H1 (cell line): Measurements from ENCODE around the gene WDR59. TPM values are rescaled to one million over a fixed set of nuclear protein-coding genes. Genes with fewer than 3 reads are reported as not detected.

ENCODE experiments used
- BCL11A ChIP-seq, 2 experiments: IDR thresholded peaks; one replicate each; pipeline ENCODE4 v1.6.1; 2011; ENCODE audit warnings: low read depth in 2 of 2, low read length in 2 of 2, mild to moderate bottlenecking in 2 of 2
- BRCA1 ChIP-seq: IDR thresholded peaks from 2 replicates; pipeline ENCODE4 v1.6.1; 2012; ENCODE audit warnings: low read depth, low read length, improper control_type of control experiment
- CBX5 ChIP-seq: fragments of 300-800, 300-1000 bp; sonication (generic); IDR thresholded peaks from 2 replicates; pipeline ENCODE4 v1.7.1; 2016; ENCODE audit warnings: antibody characterized with exemption, low read length, low read depth
- GABPA ChIP-seq: IDR thresholded peaks from 2 replicates; pipeline ENCODE4 v1.6.1; 2011; ENCODE audit warnings: mild to moderate bottlenecking, low read length, moderate library complexity, borderline replicate concordance; ENCODE audit not compliant: insufficient read depth
- GTF2F1 ChIP-seq: IDR thresholded peaks from 2 replicates; pipeline ENCODE4 v1.6.1; 2012; ENCODE audit warnings: low read depth, low read length, improper control_type of control experiment, borderline replicate concordance
- HDAC6 ChIP-seq: IDR thresholded peaks from one replicate; pipeline ENCODE4 v1.7.1; 2012; ENCODE audit warnings: low read depth, mild to moderate bottlenecking, inconsistent platforms, low read length, moderate library complexity
- KDM5A ChIP-seq: fragments of 200-600 bp; IDR thresholded peaks from 2 replicates; pipeline ENCODE4 v1.7.1; 2012; ENCODE audit warnings: mild to moderate bottlenecking, low read length, inconsistent platforms, mixed read lengths
- SP1 ChIP-seq: IDR thresholded peaks from 2 replicates; pipeline ENCODE4 v1.6.1; 2011; ENCODE audit warnings: low read depth, low read length
- SUZ12 ChIP-seq: fragments of 200-600 bp; sonication (generic); IDR thresholded peaks from 2 replicates; pipeline ENCODE4 v1.6.1; 2012; ENCODE audit warnings: mild to moderate bottlenecking, inconsistent platforms, low read length, moderate library complexity, mixed read lengths
- TAF7 ChIP-seq: optimal IDR thresholded peaks from 2 replicates; pipeline ENCODE3; 2011; ENCODE audit warnings: low read depth, mild to moderate bottlenecking, inconsistent platforms, low read length, moderate library complexity, borderline replicate concordance
- polyA plus RNA-seq, 7 experiments: library from polyadenylated mRNA; depleted of rRNA in 3 of 7; stranded (reverse) in 5 of 7; unstranded in 2 of 7; fragments of >200 nt in 5 of 7; fragments of 200-250 nt in 2 of 7; gene quantifications; 1 replicate in 5 of 7; 2 replicates in 1 of 7; 4 replicates in 1 of 7; pipeline versions ENCODE4 v1.2.1 to v1.2.3, GENCODE V29; 2011 to 2013; ENCODE audit warnings: missing spikeins in 2 of 7, mixed read lengths in 2 of 7
- total RNA-seq: library from RNA; stranded (reverse); fragmentation: NEBNext Ultra II Directional; extraction: Animal tissue kit (Norgen Biotek cat#: 25700); gene quantifications from 2 replicates; pipeline ENCODE4 v1.2.1, GENCODE V29; 2021

WDR59 gene
- total and polyA plus RNA-seq, 2 of the 8 experiments (the other 6 are each of a cell fraction or from before 2014, with no cell fraction given): 84.2 to 124 TPM

- TF ChIP-seq HDAC6 (no peak), GTF2F1 (no peak), SUZ12 (no peak), GABPA (no peak), BCL11A (IDR thresholded peaks at IDR 0.05; ENCODE audit: low read depth in 2 of 2, low read length in 2 of 2) (no peak), CBX5 (no peak), BRCA1 (no peak), TAF7 (no peak), KDM5A (no peak), SP1 (no peak)
Measured at GRCh38 chr16:74949309-74949708, 35.6 kb downstream of the WDR59 start (continued).
